ENCODE data around the gene ARHGEF9. TPM values are rescaled to one million over a fixed set of nuclear protein-coding genes. Genes with fewer than 3 reads are reported as not detected.
A peak's percentile ranks its signal among the peaks of the same experiment; 100 is the strongest.

The ARHGEF9 gene
- total RNA-seq, 2 donors from 2014 or later: 38.6 to 40.8 TPM

- DNase-seq (no peak), ATAC-seq (replicated peaks in 1 of 2) (no peak)
- Mint-ChIP-seq H3K4me1 (ENCODE audit: low read depth) (peaks cover 12% of the 10 kb centered on the region), H3K27ac (no peak overlapping the region), H3K36me3 (ENCODE audit: insufficient read depth in 2 of 2) (no peaks in the 10 kb centered on the region), H3K27me3 (ENCODE audit: low read depth) (peaks cover 11% of the 10 kb centered on the region), H3K4me3 (no peak overlapping the region), H3K9me3 (no peaks in the 10 kb centered on the region)
These were observed 45.1 kb downstream of the ARHGEF9 start for GRCh38 chrX:63739885-63740284.

GRCh38 chrX:63738696-63739095 lies 46.3 kb downstream of the ARHGEF9 start:
- ATAC-seq (replicated peaks in 1 of 2): peak; percentile 54 to 63
- Mint-ChIP-seq H3K9me3 (no peaks in the 10 kb centered on the region), H3K27me3 (ENCODE audit: low read depth) (peaks cover 11% of the 10 kb centered on the region), H3K4me1 (ENCODE audit: low read depth) (peaks cover 7% of the 10 kb centered on the region), H3K36me3 (ENCODE audit: insufficient read depth in 2 of 2) (no peaks in the 10 kb centered on the region), H3K27ac (no peak overlapping the region), H3K4me3 (peak overlapping the region in 1 of 2 donors; percentile 42)
- no peak for DNase-seq

- no peak for ATAC-seq (replicated peaks in 1 of 2)
- no peak overlapping the region for H3K27ac Mint-ChIP-seq
- H3K4me1 Mint-ChIP-seq (ENCODE audit: low read depth): peaks cover 7% of the 10 kb centered on the region
- no peaks in the 10 kb centered on the region for H3K9me3 Mint-ChIP-seq
- H3K36me3 Mint-ChIP-seq (ENCODE audit: insufficient read depth in 2 of 2): no peaks in the 10 kb centered on the region
- no peak for DNase-seq
- no peak overlapping the region for H3K4me3 Mint-ChIP-seq
- H3K27me3 Mint-ChIP-seq (ENCODE audit: low read depth): peaks cover 16% of the 10 kb centered on the region
These were observed 47.7 kb downstream of the ARHGEF9 start for GRCh38 chrX:63737131-63737921.

- no peak for ATAC-seq (replicated peaks in 1 of 2)
- Mint-ChIP-seq H3K9me3 (no peaks in the 10 kb centered on the region), H3K27me3 (ENCODE audit: low read depth) (peaks cover 21% of the 10 kb centered on the region), H3K4me1 (ENCODE audit: low read depth) (peaks cover 7% of the 10 kb centered on the region), H3K4me3 (no peak overlapping the region), H3K27ac (no peak overlapping the region), H3K36me3 (ENCODE audit: insufficient read depth in 2 of 2) (peaks cover 0 to 2% of the 10 kb centered on the region in 2 donors)
- DNase-seq: no peak
These were observed 49.1 kb downstream of the ARHGEF9 start for GRCh38 chrX:63735882-63736281.

GRCh38 chrX:63720293-63720692 lies 64.7 kb downstream of the ARHGEF9 start:
- no peak for ATAC-seq (replicated peaks in 1 of 2)
- peaks cover 6% of the 10 kb centered on the region for H3K4me1 Mint-ChIP-seq (ENCODE audit: low read depth)
- H3K36me3 Mint-ChIP-seq (ENCODE audit: insufficient read depth in 2 of 2): peaks cover 2 to 7% of the 10 kb centered on the region in 2 donors
- H3K4me3 Mint-ChIP-seq: no peak overlapping the region
- DNase-seq: no peak
- H3K27me3 Mint-ChIP-seq (ENCODE audit: low read depth): no peaks in the 10 kb centered on the region
- H3K27ac Mint-ChIP-seq: no peak overlapping the region
- no peaks in the 10 kb centered on the region for H3K9me3 Mint-ChIP-seq

- ATAC-seq (replicated peaks in 1 of 2): no peak
- Mint-ChIP-seq H3K36me3 (ENCODE audit: insufficient read depth in 2 of 2) (peaks cover 2 to 7% of the 10 kb centered on the region in 2 donors), H3K27ac (no peak overlapping the region), H3K9me3 (no peaks in the 10 kb centered on the region), H3K4me3 (no peak overlapping the region), H3K27me3 (ENCODE audit: low read depth) (no peaks in the 10 kb centered on the region), H3K4me1 (ENCODE audit: low read depth) (peaks cover 6% of the 10 kb centered on the region)
- no peak for DNase-seq
These were observed 65.4 kb downstream of the ARHGEF9 start for GRCh38 chrX:63719633-63720032.

- ATAC-seq (replicated peaks in 1 of 2) (no peak), DNase-seq (no peak)
- Mint-ChIP-seq H3K4me1 (ENCODE audit: low read depth) (no peaks in the 10 kb centered on the region), H3K36me3 (ENCODE audit: insufficient read depth in 2 of 2) (peaks cover 2 to 7% of the 10 kb centered on the region in 2 donors), H3K27me3 (ENCODE audit: low read depth) (peaks cover 4% of the 10 kb centered on the region), H3K4me3 (no peak overlapping the region), H3K27ac (no peak overlapping the region), H3K9me3 (no peaks in the 10 kb centered on the region)
These were observed 66.9 kb downstream of the ARHGEF9 start for GRCh38 chrX:63718010-63718694.

- no peak for ATAC-seq (replicated peaks in 1 of 2)
These were observed 71.5 kb downstream of the ARHGEF9 start for GRCh38 chrX:63713526-63713925.

GRCh38 chrX:63708801-63709200 lies 76.2 kb downstream of the ARHGEF9 start:
- H3K9me3 Mint-ChIP-seq: peaks cover 0 to 2% of the 10 kb centered on the region in 2 donors
- ATAC-seq (replicated peaks in 1 of 2) (no peak), DNase-seq (no peak)
- H3K4me3 Mint-ChIP-seq: no peak overlapping the region
- H3K36me3 Mint-ChIP-seq (ENCODE audit: insufficient read depth in 2 of 2): peaks cover 8 to 12% of the 10 kb centered on the region in 2 donors
- no peak overlapping the region for H3K27ac Mint-ChIP-seq
- H3K4me1 Mint-ChIP-seq (ENCODE audit: low read depth): no peaks in the 10 kb centered on the region
- H3K27me3 Mint-ChIP-seq (ENCODE audit: low read depth): peaks cover 12% of the 10 kb centered on the region

More at GRCh38 chrX:63713526-63713925, 71.5 kb downstream of the ARHGEF9 start:
- Mint-ChIP-seq H3K27ac (no peak overlapping the region), H3K27me3 (ENCODE audit: low read depth) (peaks cover 12% of the 10 kb centered on the region), H3K4me1 (ENCODE audit: low read depth) (no peaks in the 10 kb centered on the region), H3K9me3 (no peaks in the 10 kb centered on the region), H3K36me3 (ENCODE audit: insufficient read depth in 2 of 2) (peaks cover 2 to 3% of the 10 kb centered on the region in 2 donors), H3K4me3 (no peak overlapping the region)
- no peak for DNase-seq

- Mint-ChIP-seq H3K4me1 (ENCODE audit: low read depth) (no peaks in the 10 kb centered on the region), H3K27me3 (ENCODE audit: low read depth) (peaks cover 12% of the 10 kb centered on the region), H3K27ac (no peak overlapping the region), H3K4me3 (no peak overlapping the region), H3K9me3 (peaks cover 0 to 7% of the 10 kb centered on the region in 2 donors), H3K36me3 (ENCODE audit: insufficient read depth in 2 of 2) (peaks cover 19 to 20% of the 10 kb centered on the region in 2 donors)
- ATAC-seq (replicated peaks in 1 of 2) (no peak), DNase-seq (no peak)
These were observed 82.5 kb downstream of the ARHGEF9 start for GRCh38 chrX:63702556-63702955.

GRCh38 chrX:63686878-63687714 lies 97.9 kb downstream of the ARHGEF9 start:
- Mint-ChIP-seq H3K27ac (no peak overlapping the region), H3K27me3 (ENCODE audit: low read depth) (peaks cover 5% of the 10 kb centered on the region), H3K4me1 (ENCODE audit: low read depth) (no peaks in the 10 kb centered on the region), H3K9me3 (peaks cover 0 to 4% of the 10 kb centered on the region in 2 donors), H3K36me3 (ENCODE audit: insufficient read depth in 2 of 2) (peaks cover 2 to 13% of the 10 kb centered on the region in 2 donors), H3K4me3 (no peak overlapping the region)
- no peak for ATAC-seq (replicated peaks in 1 of 2)
- DNase-seq: peak; percentile 4 to 15

- no peak overlapping the region for H3K27ac Mint-ChIP-seq
- no peaks in the 10 kb centered on the region for H3K4me1 Mint-ChIP-seq (ENCODE audit: low read depth)
- DNase-seq (no peak), ATAC-seq (replicated peaks in 1 of 2) (no peak)
- no peaks in the 10 kb centered on the region for H3K9me3 Mint-ChIP-seq
- no peak overlapping the region for H3K4me3 Mint-ChIP-seq
- H3K36me3 Mint-ChIP-seq (ENCODE audit: insufficient read depth in 2 of 2): peaks cover 2 to 8% of the 10 kb centered on the region in 2 donors
- peaks cover 5% of the 10 kb centered on the region for H3K27me3 Mint-ChIP-seq (ENCODE audit: low read depth)
These were observed 104.6 kb downstream of the ARHGEF9 start for GRCh38 chrX:63680423-63680822.

GRCh38 chrX:63679432-63679831 lies 105.6 kb downstream of the ARHGEF9 start:
- DNase-seq (no peak), ATAC-seq (replicated peaks in 1 of 2) (no peak)
- Mint-ChIP-seq H3K27me3 (ENCODE audit: low read depth) (no peaks in the 10 kb centered on the region), H3K27ac (no peak overlapping the region), H3K9me3 (no peaks in the 10 kb centered on the region), H3K36me3 (ENCODE audit: insufficient read depth in 2 of 2) (peaks cover 2 to 8% of the 10 kb centered on the region in 2 donors), H3K4me3 (no peak overlapping the region), H3K4me1 (ENCODE audit: low read depth) (no peaks in the 10 kb centered on the region)
